ENCODE measurements around the gene DNAH14. TPM values are rescaled to one million over a fixed set of nuclear protein-coding genes. Genes with fewer than 3 reads are reported as not detected.

Gene DNAH14
- polyA plus RNA-seq, 2 of the 4 experiments (the other 2 are of a cell fraction): 15.9 to 35.8 TPM

DNA sequence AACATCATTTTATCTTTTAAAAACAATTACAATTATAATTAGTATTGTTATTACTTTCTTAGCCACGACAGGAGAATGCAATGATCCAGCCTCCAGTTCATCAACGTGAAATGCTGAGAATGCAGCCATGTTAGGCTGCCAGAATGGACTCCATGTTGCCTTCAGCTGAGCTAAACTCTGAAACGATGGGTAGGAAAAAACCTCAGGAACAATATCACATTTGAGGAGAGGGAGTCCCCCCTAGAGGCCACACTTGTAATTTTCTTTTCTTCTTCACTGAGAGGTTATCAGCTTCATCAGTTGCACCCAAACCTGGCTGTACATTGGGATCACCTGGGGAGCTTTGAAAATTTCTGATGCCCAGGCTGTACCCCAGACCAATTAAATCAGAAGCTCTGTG is 34.6 kb upstream of the DNAH14 start:
- FAIRE-seq (no peak), ATAC-seq (peak in 1 of 2 experiments; percentile 78; a peak in 3 of 6 replicates), DNase-seq (ENCODE audit: low read depth in 1 of 2, low spot score in 1 of 2) (peak; percentile 9 to 35)
- no peaks in the 10 kb centered on the region for H3K4me1 ChIP-seq
- ChIA-PET CTCF (interaction anchor here (0.6 to 5.6 kb wide), 14 partner anchors 11 to 510 kb away, joined by 3 to 40 read pairs (median 4); no protein-coding TSS in a partner anchor), POLR2A (no interaction called here)
- H3K9me3 ChIP-seq: no peaks in the 10 kb centered on the region; the same call in 2 of the 3 replicates
- H3K4me2 ChIP-seq: no peak overlapping the region
- WGBS (ENCODE audit: missing lambda C conversion rate): 10% methylated on average over 3 of the region's 3 CpGs
- no peak for TF ChIP-seq HMGXB4 (CRISPR knock-in tag; IDR thresholded peaks at IDR 0.05; ENCODE audit: borderline replicate concordance)
- no peak for TF ChIP-seq ZNF302 (CRISPR knock-in tag; IDR thresholded peaks at IDR 0.05)
- no peak for TF ChIP-seq HOXA7 (CRISPR knock-in tag; IDR thresholded peaks at IDR 0.05)
- peak; percentile 18; the same call in 1 of the 3 replicates for TF ChIP-seq SMC3 (IDR thresholded peaks at IDR 0.05)
- no peak for TF ChIP-seq SREBF2 (IDR thresholded peaks at IDR 0.05)
- no peak for TF ChIP-seq GATA3 (IDR thresholded peaks at IDR 0.05; ENCODE audit: borderline replicate concordance)
- TF ChIP-seq BHLHE40 (IDR thresholded peaks at IDR 0.05; ENCODE audit: low read depth, low read length): no peak
- TF ChIP-seq CHD2 (IDR thresholded peaks at IDR 0.05; ENCODE audit: low read length, partially characterized antibody): no peak
- TF ChIP-seq EHF (CRISPR knock-in tag; IDR thresholded peaks at IDR 0.05): no peak
- no peak for TF ChIP-seq EHMT2 (IDR thresholded peaks at IDR 0.05; ENCODE audit: low read depth)
- TF ChIP-seq NR3C1 (IDR thresholded peaks at IDR 0.05): no peak
- no peak for TF ChIP-seq ZFP36 (IDR thresholded peaks at IDR 0.05; ENCODE audit: borderline replicate concordance, partially characterized antibody)
- no peak for TF ChIP-seq CBX8 (IDR thresholded peaks at IDR 0.05)
- TF ChIP-seq CBX2 (IDR thresholded peaks at IDR 0.05; ENCODE audit: borderline replicate concordance, low read depth): no peak
- TF ChIP-seq, protein P1, sequence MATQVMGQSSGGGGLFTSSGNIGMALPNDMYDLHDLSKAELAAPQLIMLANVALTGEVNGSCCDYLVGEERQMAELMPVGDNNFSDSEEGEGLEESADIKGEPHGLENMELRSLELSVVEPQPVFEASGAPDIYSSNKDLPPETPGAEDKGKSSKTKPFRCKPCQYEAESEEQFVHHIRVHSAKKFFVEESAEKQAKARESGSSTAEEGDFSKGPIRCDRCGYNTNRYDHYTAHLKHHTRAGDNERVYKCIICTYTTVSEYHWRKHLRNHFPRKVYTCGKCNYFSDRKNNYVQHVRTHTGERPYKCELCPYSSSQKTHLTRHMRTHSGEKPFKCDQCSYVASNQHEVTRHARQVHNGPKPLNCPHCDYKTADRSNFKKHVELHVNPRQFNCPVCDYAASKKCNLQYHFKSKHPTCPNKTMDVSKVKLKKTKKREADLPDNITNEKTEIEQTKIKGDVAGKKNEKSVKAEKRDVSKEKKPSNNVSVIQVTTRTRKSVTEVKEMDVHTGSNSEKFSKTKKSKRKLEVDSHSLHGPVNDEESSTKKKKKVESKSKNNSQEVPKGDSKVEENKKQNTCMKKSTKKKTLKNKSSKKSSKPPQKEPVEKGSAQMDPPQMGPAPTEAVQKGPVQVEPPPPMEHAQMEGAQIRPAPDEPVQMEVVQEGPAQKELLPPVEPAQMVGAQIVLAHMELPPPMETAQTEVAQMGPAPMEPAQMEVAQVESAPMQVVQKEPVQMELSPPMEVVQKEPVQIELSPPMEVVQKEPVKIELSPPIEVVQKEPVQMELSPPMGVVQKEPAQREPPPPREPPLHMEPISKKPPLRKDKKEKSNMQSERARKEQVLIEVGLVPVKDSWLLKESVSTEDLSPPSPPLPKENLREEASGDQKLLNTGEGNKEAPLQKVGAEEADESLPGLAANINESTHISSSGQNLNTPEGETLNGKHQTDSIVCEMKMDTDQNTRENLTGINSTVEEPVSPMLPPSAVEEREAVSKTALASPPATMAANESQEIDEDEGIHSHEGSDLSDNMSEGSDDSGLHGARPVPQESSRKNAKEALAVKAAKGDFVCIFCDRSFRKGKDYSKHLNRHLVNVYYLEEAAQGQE (IDR thresholded peaks at IDR 0.05): no peak
- no peak for TF ChIP-seq FOSL2 (IDR thresholded peaks at IDR 0.05)
- TF ChIP-seq FOSL2 (CRISPR knock-in tag; IDR thresholded peaks at IDR 0.05): no peak
- TF ChIP-seq, protein P2, sequence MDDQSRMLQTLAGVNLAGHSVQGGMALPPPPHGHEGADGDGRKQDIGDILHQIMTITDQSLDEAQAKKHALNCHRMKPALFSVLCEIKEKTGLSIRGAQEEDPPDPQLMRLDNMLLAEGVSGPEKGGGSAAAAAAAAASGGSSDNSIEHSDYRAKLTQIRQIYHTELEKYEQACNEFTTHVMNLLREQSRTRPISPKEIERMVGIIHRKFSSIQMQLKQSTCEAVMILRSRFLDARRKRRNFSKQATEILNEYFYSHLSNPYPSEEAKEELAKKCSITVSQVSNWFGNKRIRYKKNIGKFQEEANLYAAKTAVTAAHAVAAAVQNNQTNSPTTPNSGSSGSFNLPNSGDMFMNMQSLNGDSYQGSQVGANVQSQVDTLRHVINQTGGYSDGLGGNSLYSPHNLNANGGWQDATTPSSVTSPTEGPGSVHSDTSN (IDR thresholded peaks at IDR 0.05): no peak
- TF ChIP-seq POLR2A (IDR thresholded peaks at IDR 0.05; ENCODE audit: low read length): no peak
- TF ChIP-seq RARB (CRISPR knock-in tag; IDR thresholded peaks at IDR 0.05): no peak
- TF ChIP-seq JUNB (IDR thresholded peaks at IDR 0.05): no peak
- TF ChIP-seq RAD21 (conservative IDR thresholded peaks at IDR 0.05 in 1 of 2, IDR thresholded peaks at IDR 0.05 in 1 of 2): peak; percentile 33 to 40; a peak in 4 of 5 replicates
- no peak for TF ChIP-seq ATOH8 (CRISPR knock-in tag; IDR thresholded peaks at IDR 0.05; ENCODE audit: low read depth)
- no peak for TF ChIP-seq FOXS1 (CRISPR knock-in tag; IDR thresholded peaks at IDR 0.05)
- TF ChIP-seq, protein P3, sequence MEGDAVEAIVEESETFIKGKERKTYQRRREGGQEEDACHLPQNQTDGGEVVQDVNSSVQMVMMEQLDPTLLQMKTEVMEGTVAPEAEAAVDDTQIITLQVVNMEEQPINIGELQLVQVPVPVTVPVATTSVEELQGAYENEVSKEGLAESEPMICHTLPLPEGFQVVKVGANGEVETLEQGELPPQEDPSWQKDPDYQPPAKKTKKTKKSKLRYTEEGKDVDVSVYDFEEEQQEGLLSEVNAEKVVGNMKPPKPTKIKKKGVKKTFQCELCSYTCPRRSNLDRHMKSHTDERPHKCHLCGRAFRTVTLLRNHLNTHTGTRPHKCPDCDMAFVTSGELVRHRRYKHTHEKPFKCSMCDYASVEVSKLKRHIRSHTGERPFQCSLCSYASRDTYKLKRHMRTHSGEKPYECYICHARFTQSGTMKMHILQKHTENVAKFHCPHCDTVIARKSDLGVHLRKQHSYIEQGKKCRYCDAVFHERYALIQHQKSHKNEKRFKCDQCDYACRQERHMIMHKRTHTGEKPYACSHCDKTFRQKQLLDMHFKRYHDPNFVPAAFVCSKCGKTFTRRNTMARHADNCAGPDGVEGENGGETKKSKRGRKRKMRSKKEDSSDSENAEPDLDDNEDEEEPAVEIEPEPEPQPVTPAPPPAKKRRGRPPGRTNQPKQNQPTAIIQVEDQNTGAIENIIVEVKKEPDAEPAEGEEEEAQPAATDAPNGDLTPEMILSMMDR (IDR thresholded peaks at IDR 0.05): peak; percentile 35; the same call in 1 of the 3 replicates
- H3K4me3 ChIP-seq: no peak overlapping the region
- H3K27ac ChIP-seq: no peak overlapping the region

All from A549 (cell line).